CD14-positive monocyte (primary cell): ENCODE measurements around the gene PLAC1. TPM values are rescaled to one million over a fixed set of nuclear protein-coding genes. Genes with fewer than 3 reads are reported as not detected.

Experiments
- DNase-seq, 3 donors: peaks; one replicate each; pipeline ENCODE4 v3.0.0-alpha.2; 2011 to 2022
- H2AFZ ChIP-seq: 2 replicates; pipeline ENCODE4 v1.6.0; 2012; ENCODE audit warnings: mild to moderate bottlenecking, low read depth, low read length, inconsistent platforms; ENCODE audit not compliant: insufficient read depth, poor library complexity, severe bottlenecking
- H3K27ac ChIP-seq, 2 donors: 1 replicate in 1 of 2; 2 replicates in 1 of 2; pipeline ENCODE4 v1.5.1; 2012 to 2013; ENCODE audit warnings: low read length in 2 of 2, control low read depth in 1 of 2, inconsistent platforms in 1 of 2, low read depth in 1 of 2, mild to moderate bottlenecking in 1 of 2
- H3K27me3 ChIP-seq, 2 donors: one replicate each; pipeline versions ENCODE4 v1.6.0 to v1.6.1; 2011 to 2013; ENCODE audit warnings: low read length in 2 of 2; ENCODE audit not compliant: control insufficient read depth in 2 of 2, insufficient read depth in 2 of 2
- H3K36me3 ChIP-seq, 2 donors: replicated peaks in 1 of 2; 1 replicate in 1 of 2; 2 replicates in 1 of 2; pipeline versions ENCODE4 v1.5.1 to v1.6.1; 2012 to 2013; ENCODE audit warnings: low read length in 2 of 2, control low read depth in 1 of 2, inconsistent platforms in 1 of 2, mild to moderate bottlenecking in 1 of 2; ENCODE audit not compliant: insufficient read depth in 2 of 2, control insufficient read depth in 1 of 2
- H3K4me1 ChIP-seq, 2 donors: 1 replicate in 1 of 2; 2 replicates in 1 of 2; pipeline versions ENCODE4 v1.5.1 to v1.6.1; 2012 to 2013; ENCODE audit warnings: low read length in 2 of 2, control low read depth in 1 of 2, inconsistent platforms in 1 of 2, mild to moderate bottlenecking in 1 of 2, moderate library complexity in 1 of 2; ENCODE audit not compliant: insufficient read depth in 2 of 2, control insufficient read depth in 1 of 2
- H3K4me2 ChIP-seq: replicated peaks from 2 replicates; pipeline ENCODE3; 2012; ENCODE audit warnings: low read length, moderate library complexity, mild to moderate bottlenecking; ENCODE audit not compliant: poor library complexity, severe bottlenecking; ENCODE audit errors: extremely low read depth
- H3K4me3 ChIP-seq, 3 experiments: fragments of 200-600 bp in 1 of 3; sonication (generic) in 1 of 3; replicated peaks in 1 of 3; 1 replicate in 2 of 3; 2 replicates in 1 of 3; pipeline ENCODE4 v1.5.1; 2011 to 2013; ENCODE audit warnings: low read length in 3 of 3, mild to moderate bottlenecking in 3 of 3, control low read depth in 2 of 3, low read depth in 2 of 3, inconsistent platforms in 1 of 3, moderate library complexity in 1 of 3
- H3K79me2 ChIP-seq: 2 replicates; pipeline ENCODE4 v1.6.0; 2012; ENCODE audit warnings: mild to moderate bottlenecking, control low read depth, inconsistent platforms, low read length, moderate library complexity; ENCODE audit not compliant: insufficient read depth
- H3K9ac ChIP-seq: 2 replicates; pipeline ENCODE4 v1.6.0; 2017; ENCODE audit warnings: low read length, mild to moderate bottlenecking; ENCODE audit not compliant: insufficient read depth, poor library complexity, severe bottlenecking
- H3K9me3 ChIP-seq, 2 donors: replicated peaks in 1 of 2; 1 replicate in 1 of 2; 2 replicates in 1 of 2; pipeline versions ENCODE4 v1.5.1 to v1.6.1; 2012 to 2013; ENCODE audit warnings: low read length in 2 of 2, control low read depth in 1 of 2; ENCODE audit not compliant: control insufficient read depth in 1 of 2, insufficient read depth in 1 of 2
- H4K20me1 ChIP-seq: 2 replicates; pipeline ENCODE4 v1.6.0; 2012; ENCODE audit warnings: mild to moderate bottlenecking, low read length, control low read depth, moderate library complexity; ENCODE audit not compliant: insufficient read depth
- H3K27ac Mint-ChIP-seq, 7 donors: one replicate each; pipeline ENCODE4 v1.8.0; 2020; ENCODE audit warnings: mild to moderate bottlenecking in 7 of 7, mixed read lengths in 7 of 7, moderate library complexity in 6 of 7, inconsistent platforms in 2 of 7
- H3K27me3 Mint-ChIP-seq, 3 donors: one replicate each; pipeline ENCODE4 v1.8.0; 2021 to 2022; ENCODE audit warnings: low read depth in 3 of 3, mild to moderate bottlenecking in 3 of 3, mixed read lengths in 3 of 3, moderate library complexity in 3 of 3, inconsistent platforms in 1 of 3
- H3K36me3 Mint-ChIP-seq, 2 donors: one replicate each; pipeline ENCODE4 v1.8.0; 2020; ENCODE audit warnings: mixed read lengths in 2 of 2, inconsistent platforms in 1 of 2, mild to moderate bottlenecking in 1 of 2
- H3K4me1 Mint-ChIP-seq: one replicate; pipeline ENCODE4 v1.8.0; 2020; ENCODE audit warnings: mild to moderate bottlenecking, mixed read lengths
- H3K4me3 Mint-ChIP-seq, 2 donors: one replicate each; pipeline ENCODE4 v1.8.0; 2020; ENCODE audit warnings: mild to moderate bottlenecking in 2 of 2, mixed read lengths in 2 of 2, moderate library complexity in 1 of 2
- H3K9me3 Mint-ChIP-seq, 7 donors: one replicate each; pipeline ENCODE4 v1.8.0; 2020 to 2022; ENCODE audit warnings: mixed read lengths in 7 of 7, mild to moderate bottlenecking in 6 of 7, moderate library complexity in 6 of 7, inconsistent platforms in 2 of 7
- WGBS: methylation state at CpG from one replicate; pipeline ENCODE4 v1.1.5; 2013; ENCODE audit warnings: missing lambda C conversion rate; ENCODE audit not compliant: insufficient coverage; 5-methylcytosine and 5-hydroxymethylcytosine counted together
- intact Hi-C, 2 donors: fragments of 100-400 bp; cut with micrococcal nuclease; formaldehyde crosslinking; loops; one replicate each; pipeline versions ENCODE4 v1.15.0 to v1.15.1; 2023
- polyA plus RNA-seq, 3 donors: library from polyadenylated mRNA; depleted of rRNA in 1 of 3; unstranded in 2 of 3; stranded (reverse) in 1 of 3; fragments of 300-500 nt in 2 of 3; fragments of >200 nt in 1 of 3; fragmentation: Illumina TruSeq in 2 of 3; gene quantifications; 1 replicate in 2 of 3; 2 replicates in 1 of 3; pipeline ENCODE4 v1.2.3, GENCODE V29; 2012 to 2021
- TF ChIP-seq, protein P1 (sequence below): fragments of 200-600 bp; IDR thresholded peaks from one replicate; pipeline ENCODE4 v1.8.0; 2022; ENCODE audit warnings: antibody characterized with exemption, mild to moderate bottlenecking

The PLAC1 gene
- polyA plus RNA-seq, 3 donors = not detected

DNA sequence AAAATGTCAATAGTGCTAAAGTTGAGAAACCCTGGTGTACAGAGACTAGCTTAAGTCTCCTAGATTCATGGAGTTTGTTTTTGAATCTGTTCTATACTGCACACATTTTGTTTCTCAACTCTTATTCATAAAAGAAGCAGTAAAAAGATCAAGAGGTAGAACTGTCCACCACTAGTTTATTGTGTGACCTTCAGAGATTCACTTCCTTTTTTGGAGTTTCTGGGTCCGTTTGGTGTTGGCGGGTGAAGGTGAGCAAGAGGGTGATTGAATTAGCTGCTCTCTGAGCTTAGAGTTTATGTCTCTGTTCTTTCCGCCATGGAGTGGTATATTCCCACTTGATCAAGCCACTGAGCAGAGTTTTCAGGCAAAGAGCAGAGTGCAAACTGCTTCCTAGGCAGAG lies 21.4 kb upstream of the PLAC1 start:
- H3K27me3 ChIP-seq = no peaks in the 10 kb centered on the region
- Mint-ChIP-seq H3K36me3 (no peaks in the 10 kb centered on the region), H3K27me3 (peaks cover 0 to 6% (median 2%) of the 10 kb centered on the region in 3 donors), H3K4me1 (peaks cover 6% of the 10 kb centered on the region), H3K27ac (no peak overlapping the region), H3K4me3 (no peak overlapping the region), H3K9me3 (peaks cover 0 to 6% (median 0%) of the 10 kb centered on the region in 7 donors)
- no peaks in the 10 kb centered on the region for H3K79me2 ChIP-seq
- H3K36me3 ChIP-seq = no peaks in the 10 kb centered on the region
- no peak overlapping the region for H3K4me2 ChIP-seq
- H4K20me1 ChIP-seq = no peaks in the 10 kb centered on the region
- H3K4me3 ChIP-seq = no peak overlapping the region
- intact Hi-C loops = no loop called here
- H3K9me3 ChIP-seq = no peaks in the 10 kb centered on the region
- TF ChIP-seq, protein P1, sequence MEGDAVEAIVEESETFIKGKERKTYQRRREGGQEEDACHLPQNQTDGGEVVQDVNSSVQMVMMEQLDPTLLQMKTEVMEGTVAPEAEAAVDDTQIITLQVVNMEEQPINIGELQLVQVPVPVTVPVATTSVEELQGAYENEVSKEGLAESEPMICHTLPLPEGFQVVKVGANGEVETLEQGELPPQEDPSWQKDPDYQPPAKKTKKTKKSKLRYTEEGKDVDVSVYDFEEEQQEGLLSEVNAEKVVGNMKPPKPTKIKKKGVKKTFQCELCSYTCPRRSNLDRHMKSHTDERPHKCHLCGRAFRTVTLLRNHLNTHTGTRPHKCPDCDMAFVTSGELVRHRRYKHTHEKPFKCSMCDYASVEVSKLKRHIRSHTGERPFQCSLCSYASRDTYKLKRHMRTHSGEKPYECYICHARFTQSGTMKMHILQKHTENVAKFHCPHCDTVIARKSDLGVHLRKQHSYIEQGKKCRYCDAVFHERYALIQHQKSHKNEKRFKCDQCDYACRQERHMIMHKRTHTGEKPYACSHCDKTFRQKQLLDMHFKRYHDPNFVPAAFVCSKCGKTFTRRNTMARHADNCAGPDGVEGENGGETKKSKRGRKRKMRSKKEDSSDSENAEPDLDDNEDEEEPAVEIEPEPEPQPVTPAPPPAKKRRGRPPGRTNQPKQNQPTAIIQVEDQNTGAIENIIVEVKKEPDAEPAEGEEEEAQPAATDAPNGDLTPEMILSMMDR = no peak
- no peak overlapping the region for H3K27ac ChIP-seq
- no peak overlapping the region for H2AFZ ChIP-seq
- no CpG with 5 or more reads among the region's 3 CpGs for WGBS
- no peak overlapping the region for H3K9ac ChIP-seq
- H3K4me1 ChIP-seq = no peaks in the 10 kb centered on the region
- no peak for DNase-seq

DNA sequence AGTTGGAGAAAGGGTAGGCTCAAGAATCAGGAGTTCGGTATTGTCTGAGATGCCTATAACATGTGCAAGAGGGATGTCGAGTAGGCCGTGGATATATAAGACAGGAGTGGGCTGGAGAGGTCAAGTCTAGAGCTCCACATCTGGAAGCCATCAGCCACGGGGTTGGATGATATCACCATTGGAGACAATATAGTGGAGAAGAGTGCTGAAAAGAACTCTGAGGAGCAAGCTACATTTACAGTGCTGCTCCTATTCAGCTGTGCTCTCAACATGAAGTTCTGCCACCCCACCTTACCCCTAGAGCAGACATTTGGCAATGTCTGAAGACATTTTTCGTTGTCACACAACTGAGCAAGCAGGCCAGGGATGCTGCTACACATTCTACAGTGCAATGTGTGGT lies 20.9 kb upstream of the PLAC1 start:
- no peak for DNase-seq
- Histone ChIP-seq H3K79me2 (no peaks in the 10 kb centered on the region), H3K9me3 (no peaks in the 10 kb centered on the region), H4K20me1 (no peaks in the 10 kb centered on the region), H3K9ac (no peak overlapping the region), H3K4me2 (no peak overlapping the region), H3K27ac (no peak overlapping the region), H3K36me3 (no peaks in the 10 kb centered on the region), H3K4me1 (no peaks in the 10 kb centered on the region), H2AFZ (no peak overlapping the region), H3K27me3 (no peaks in the 10 kb centered on the region), H3K4me3 (no peak overlapping the region)
- Mint-ChIP-seq H3K27me3 (peaks cover 0 to 6% (median 2%) of the 10 kb centered on the region in 3 donors), H3K36me3 (no peaks in the 10 kb centered on the region), H3K27ac (no peak overlapping the region), H3K9me3 (peaks cover 0 to 6% (median 0%) of the 10 kb centered on the region in 7 donors), H3K4me3 (no peak overlapping the region), H3K4me1 (peaks cover 6% of the 10 kb centered on the region)
- TF ChIP-seq, protein P1 = no peak
- intact Hi-C loops = no loop called here
- 100% methylated on average over 1 of the region's 5 CpGs for WGBS
